Panc1 (cell line): ENCODE data around the gene LMO1. TPM values are rescaled to one million over a fixed set of nuclear protein-coding genes. Genes with fewer than 3 reads are reported as not detected.

Source experiments
- ATAC-seq: fragments of 200-7000 bp; cut with Tn5 transposase; 2 replicates; pipeline ENCODE4 v1.9.1; 2020; ENCODE audit warnings: mild to moderate bottlenecking, moderate library complexity
- BruUV-seq: library from RNA; stranded (reverse); fragments of 400-500 nt; replicated peaks from 2 replicates; lab custom pipeline; 2021; lab: Mats Ljungman, UMichigan
- CTCF ChIA-PET: fragments of 300-600 bp; sonication (Branson Sonifier 250); formaldehyde crosslinking; loops from one replicate; lab custom pipeline; 2022; ENCODE audit warnings: antibody characterized with exemption; lab: Charles Lee
- POLR2A ChIA-PET: fragments of 300-600 bp; sonication (Branson Sonifier 250); formaldehyde crosslinking; loops from one replicate; lab custom pipeline; 2022; ENCODE audit warnings: antibody characterized with exemption; lab: Charles Lee
- DNase-seq: peaks from one replicate; pipeline ENCODE4 v3.0.0-alpha.2; 2010; ENCODE audit warnings: low read depth, low spot score
- H3K27ac ChIP-seq: 2 replicates; pipeline ENCODE4 v1.5.1; 2011; ENCODE audit warnings: mild to moderate bottlenecking, low read length, inconsistent platforms
- H3K27me3 ChIP-seq: fragments of 200-500 bp; sonication (Bioruptor generic); 2 replicates; pipeline ENCODE4 v1.6.0; 2014; ENCODE audit warnings: low read length, inconsistent platforms; ENCODE audit not compliant: control insufficient read depth, insufficient read depth
- H3K36me3 ChIP-seq: fragments of 200-500 bp; sonication (Bioruptor generic); 2 replicates; pipeline ENCODE4 v1.5.1; 2014; ENCODE audit warnings: inconsistent platforms, mild to moderate bottlenecking, low read length, moderate library complexity; ENCODE audit not compliant: control insufficient read depth, insufficient read depth
- H3K4me1 ChIP-seq: 2 replicates; pipeline ENCODE4 v1.5.1; 2011; ENCODE audit warnings: inconsistent platforms, mild to moderate bottlenecking, low read length, moderate library complexity; ENCODE audit not compliant: control insufficient read depth, insufficient read depth
- H3K4me3 ChIP-seq, 2 experiments: 2 replicates each; pipeline ENCODE4 v1.5.1; 2011 to 2012; ENCODE audit warnings: low read depth in 2 of 2, low read length in 2 of 2, mild to moderate bottlenecking in 2 of 2, inconsistent platforms in 1 of 2, moderate library complexity in 1 of 2
- H3K9me3 ChIP-seq: fragments of 200-500 bp; sonication (Bioruptor generic); 2 replicates; pipeline ENCODE4 v1.5.1; 2014; ENCODE audit warnings: low read depth, mild to moderate bottlenecking, inconsistent platforms, low read length, moderate library complexity; ENCODE audit not compliant: control insufficient read depth, insufficient read depth
- CTCF ChIP-seq: fragments of 450-650 bp; IDR thresholded peaks from 2 replicates; pipeline ENCODE4 v1.5.1; 2017; ENCODE audit warnings: mild to moderate bottlenecking
- POLR2AphosphoS5 ChIP-seq: IDR thresholded peaks from 2 replicates; pipeline ENCODE4 v1.6.1; 2012; ENCODE audit warnings: mild to moderate bottlenecking, low read depth, low read length, moderate library complexity
- REST ChIP-seq, 2 experiments: IDR thresholded peaks; 2 replicates each; pipeline ENCODE4 v1.6.1; 2011 to 2012; ENCODE audit warnings: low read depth in 2 of 2, control low read depth in 1 of 2, low read length in 1 of 2, mild to moderate bottlenecking in 1 of 2, moderate library complexity in 1 of 2; ENCODE audit not compliant: insufficient read depth in 1 of 2
- SIN3A ChIP-seq: IDR thresholded peaks from 2 replicates; pipeline ENCODE4 v1.6.1; 2012; ENCODE audit warnings: low read depth, mild to moderate bottlenecking, low read length, moderate library complexity, borderline replicate concordance; ENCODE audit not compliant: insufficient read depth
- TCF7L2 ChIP-seq: IDR thresholded peaks from 2 replicates; pipeline ENCODE4 v1.6.1; 2011; ENCODE audit warnings: mild to moderate bottlenecking, low read depth, low read length, inconsistent platforms
- in situ Hi-C: cut with HindIII; loops from 2 replicates; pipeline ENCODE4 v1.10.0; 2016; ENCODE audit warnings: low sequenced_read_pairs, low pct_unique_long_range_greater_than_20kb
- intact Hi-C: fragments of 100-400 bp; cut with micrococcal nuclease; formaldehyde crosslinking; loops from one replicate; pipeline ENCODE4 v1.10.0; 2022; ENCODE audit not compliant: unreplicated experiment
- total RNA-seq: library from RNA; stranded (reverse); gene quantifications from one replicate; pipeline ENCODE4 v1.2.1, GENCODE V29; 2021; ENCODE audit not compliant: unreplicated experiment

Gene LMO1
- total RNA-seq, 1 experiment from 2014 or later, result not detected

- Histone ChIP-seq H3K9me3 (no peaks in the 10 kb centered on the region), H3K27me3 (peaks cover 30% of the 10 kb centered on the region), H3K27ac (no peak overlapping the region), H3K4me3 (no peak overlapping the region), H3K4me1 (no peaks in the 10 kb centered on the region), H3K36me3 (no peaks in the 10 kb centered on the region)
- ChIA-PET POLR2A (no interaction called here), CTCF (no interaction called here)
- no TSS peak for BruUV-seq
- TF ChIP-seq REST (IDR thresholded peaks at IDR 0.05; ENCODE audit: insufficient read depth in 1 of 2, low read depth in 2 of 2, low read length in 1 of 2) (no peak), CTCF (no peak)
- in situ Hi-C loops (no loop called here), intact Hi-C loops (no loop called here)
- no peak for ATAC-seq
- no peak for DNase-seq
Measured at GRCh38 chr11:8199676-8200075, 64.0 kb downstream of the LMO1 start.

GRCh38 chr11:8196749-8197148, 66.9 kb downstream of the LMO1 start:
- intact Hi-C loops, result no loop called here
- H3K36me3 ChIP-seq, result no peaks in the 10 kb centered on the region
- no peaks in the 10 kb centered on the region for H3K4me1 ChIP-seq
- H3K9me3 ChIP-seq, result no peaks in the 10 kb centered on the region
- no peak overlapping the region for H3K27ac ChIP-seq
- H3K27me3 ChIP-seq, result peaks cover 33% of the 10 kb centered on the region
- ATAC-seq (no peak), DNase-seq (no peak)
- POLR2A ChIA-PET, result no interaction called here
- TF ChIP-seq CTCF (no peak), SIN3A (no peak), REST (IDR thresholded peaks at IDR 0.05; ENCODE audit: insufficient read depth in 1 of 2, low read depth in 2 of 2, low read length in 1 of 2) (no peak), TCF7L2 (no peak), POLR2AphosphoS5 (no peak)
- BruUV-seq, result no TSS peak
- CTCF ChIA-PET, result interaction anchor here (0.6 kb wide), 1 partner anchor 340 kb away, joined by 9 read pairs; no protein-coding TSS in a partner anchor
- no peak overlapping the region for H3K4me3 ChIP-seq
- in situ Hi-C loops, result no loop called here
